OCI-LY3 (cell line): Measurements from ENCODE around the gene ARID4A.

Experiments
- EZH2phosphoT487 ChIP-seq: fragments of 200-600 bp; shearing (Covaris generic); IDR thresholded peaks from 2 replicates; pipeline ENCODE4 v1.6.1; 2018; ENCODE audit warnings: antibody characterized with exemption, mixed run types, low read depth
- TF ChIP-seq, protein P1 (sequence below): fragments of 200-600, 300-600 bp; sonication (generic); IDR thresholded peaks from 2 replicates; pipeline ENCODE4 v1.5.1; 2014; ENCODE audit warnings: antibody characterized with exemption, low read length, low read depth

GRCh38 chr14:58299401-58300330 lies 1.3 kb downstream of the ARID4A start:
- TF ChIP-seq, protein P1, sequence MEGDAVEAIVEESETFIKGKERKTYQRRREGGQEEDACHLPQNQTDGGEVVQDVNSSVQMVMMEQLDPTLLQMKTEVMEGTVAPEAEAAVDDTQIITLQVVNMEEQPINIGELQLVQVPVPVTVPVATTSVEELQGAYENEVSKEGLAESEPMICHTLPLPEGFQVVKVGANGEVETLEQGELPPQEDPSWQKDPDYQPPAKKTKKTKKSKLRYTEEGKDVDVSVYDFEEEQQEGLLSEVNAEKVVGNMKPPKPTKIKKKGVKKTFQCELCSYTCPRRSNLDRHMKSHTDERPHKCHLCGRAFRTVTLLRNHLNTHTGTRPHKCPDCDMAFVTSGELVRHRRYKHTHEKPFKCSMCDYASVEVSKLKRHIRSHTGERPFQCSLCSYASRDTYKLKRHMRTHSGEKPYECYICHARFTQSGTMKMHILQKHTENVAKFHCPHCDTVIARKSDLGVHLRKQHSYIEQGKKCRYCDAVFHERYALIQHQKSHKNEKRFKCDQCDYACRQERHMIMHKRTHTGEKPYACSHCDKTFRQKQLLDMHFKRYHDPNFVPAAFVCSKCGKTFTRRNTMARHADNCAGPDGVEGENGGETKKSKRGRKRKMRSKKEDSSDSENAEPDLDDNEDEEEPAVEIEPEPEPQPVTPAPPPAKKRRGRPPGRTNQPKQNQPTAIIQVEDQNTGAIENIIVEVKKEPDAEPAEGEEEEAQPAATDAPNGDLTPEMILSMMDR: no peak
- no peak for TF ChIP-seq EZH2phosphoT487
